NCI-H748 (cell line): Measurements from ENCODE around the gene NCAM2.
A peak's percentile ranks its signal among the peaks of the same experiment; 100 is the strongest.

ENCODE experiments used
- DNase-seq: peaks from one replicate; lab custom pipeline; 2025; ENCODE audit not compliant: unreplicated experiment; lab: John Stamatoyannopoulos, UW

The NCAM2 gene

GRCh38 chr21:21028275-21028820 is 30.1 kb downstream of the NCAM2 start:
- no peak for DNase-seq

GRCh38 chr21:21029164-21029563 is 31.0 kb downstream of the NCAM2 start:
- DNase-seq = peak; percentile 79

- DNase-seq = no peak
Measured at GRCh38 chr21:21030311-21030710, 32.1 kb downstream of the NCAM2 start.

DNA sequence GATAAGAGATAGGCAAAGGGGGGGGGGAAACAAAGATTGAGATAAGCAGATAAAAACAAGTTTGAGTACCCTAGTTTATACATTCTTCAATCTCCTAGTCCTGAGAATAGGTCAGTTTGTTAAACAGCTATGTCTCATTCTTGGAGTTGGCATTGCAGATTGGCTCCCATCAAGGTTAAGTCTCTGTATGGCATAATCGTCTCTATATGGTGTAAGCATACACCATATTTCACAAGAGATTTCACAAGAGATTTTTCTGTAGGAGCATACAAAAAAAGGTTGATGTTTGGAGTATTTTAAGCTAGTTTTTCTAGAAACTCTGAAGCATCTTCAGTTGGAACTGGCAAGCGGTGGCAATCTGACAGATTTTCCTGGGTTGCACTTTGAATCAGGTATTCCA is 35.8 kb downstream of the NCAM2 start:
- DNase-seq = no peak

- no peak for DNase-seq
Measured at GRCh38 chr21:21039624-21040170, 41.5 kb downstream of the NCAM2 start.

DNA sequence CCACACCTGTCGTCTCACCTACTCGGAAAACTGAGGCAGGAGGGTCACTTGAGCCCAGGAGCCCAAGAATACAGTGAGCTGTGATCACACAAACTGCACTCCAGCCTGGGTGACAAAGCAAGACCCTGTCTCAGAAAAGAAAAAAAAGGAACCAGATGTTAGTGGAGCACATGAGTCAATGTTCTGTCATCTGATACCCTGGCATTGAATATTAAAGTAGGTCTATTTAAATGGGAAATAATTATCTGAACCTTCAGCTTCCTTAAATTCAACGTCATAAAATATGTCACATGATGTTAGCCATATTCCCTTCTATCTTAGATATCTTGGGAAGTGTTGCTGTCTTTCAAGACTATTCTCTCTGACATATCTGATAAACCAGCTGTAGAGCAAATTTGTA is 47.3 kb downstream of the NCAM2 start:
- no peak for DNase-seq

- no peak for DNase-seq
Measured at GRCh38 chr21:21046063-21046462, 47.9 kb downstream of the NCAM2 start.

- DNase-seq = no peak
Measured at GRCh38 chr21:21051109-21052055, 53.2 kb downstream of the NCAM2 start.

- DNase-seq = no peak
Measured at GRCh38 chr21:21052672-21053071, 54.5 kb downstream of the NCAM2 start.

DNA sequence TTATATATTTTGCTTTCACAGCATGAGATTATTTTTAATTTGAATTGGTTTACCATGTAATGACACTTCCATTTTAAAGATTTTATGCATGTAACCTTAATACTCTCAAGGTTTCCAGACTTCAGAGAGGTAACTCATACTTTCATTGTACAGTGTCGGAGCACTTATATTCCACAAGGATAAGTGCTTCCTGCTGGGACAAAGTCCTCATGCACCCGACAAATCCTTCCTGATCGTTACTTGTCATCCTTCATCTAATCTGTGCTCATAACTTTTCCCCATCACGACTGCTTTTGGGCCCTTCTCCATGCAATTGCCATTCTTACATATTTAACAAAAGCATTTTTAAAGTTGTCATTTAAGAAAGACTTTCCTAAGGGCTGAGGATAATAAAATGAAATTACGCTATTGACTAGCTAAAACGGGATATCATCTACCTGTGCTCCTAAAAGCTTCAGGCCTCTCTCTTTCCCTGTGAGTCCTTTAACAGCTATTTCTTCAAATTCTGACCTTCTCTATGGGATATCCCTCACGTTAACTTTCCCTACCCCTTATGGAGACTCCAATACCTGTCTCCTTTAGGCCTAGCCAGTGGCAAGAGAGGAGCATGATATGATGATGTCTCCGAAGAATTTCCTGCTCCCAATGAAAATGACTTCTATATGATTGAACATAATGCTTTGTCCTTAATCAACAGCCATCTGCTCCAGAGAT is 59.3 kb downstream of the NCAM2 start:
- no peak for DNase-seq

DNA sequence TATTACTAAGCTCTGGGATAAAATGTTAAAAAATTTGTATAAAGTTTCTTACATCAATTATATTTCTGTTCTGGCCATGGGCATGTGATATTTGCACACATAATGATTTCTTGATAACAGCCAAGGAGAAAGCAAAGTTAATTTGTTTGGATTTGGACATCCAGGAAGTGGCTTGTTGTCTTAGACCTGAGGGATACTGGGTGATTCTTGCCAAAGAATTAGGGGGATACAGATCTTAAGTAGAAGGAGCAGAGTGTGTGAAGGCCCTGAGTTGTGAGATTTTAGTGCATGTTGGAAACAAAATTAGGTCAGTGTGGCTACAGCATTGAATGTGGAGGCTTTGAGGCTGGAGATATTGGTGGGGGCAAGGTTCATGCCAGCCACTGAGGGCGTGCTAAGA is 65.6 kb downstream of the NCAM2 start:
- DNase-seq = no peak

DNA sequence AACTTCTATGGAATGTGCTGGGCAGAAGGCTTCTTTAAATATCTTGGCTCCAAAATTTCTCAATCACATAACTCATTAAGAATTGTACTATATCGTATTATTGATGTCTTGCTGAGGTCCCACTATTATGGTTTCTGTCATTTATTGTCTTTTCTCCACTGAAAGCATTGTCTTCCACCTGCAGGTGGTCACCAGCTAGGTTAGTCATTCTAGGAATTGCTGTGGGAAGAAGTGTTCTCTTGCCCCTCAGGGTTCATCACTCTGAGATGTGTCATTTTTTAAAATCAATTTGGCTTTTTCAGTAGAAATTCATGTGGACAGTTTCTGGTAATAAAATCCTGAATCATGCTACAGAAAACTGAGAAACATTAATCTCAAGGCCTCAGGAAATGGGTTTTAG is 66.1 kb downstream of the NCAM2 start:
- DNase-seq = no peak

- no peak for DNase-seq
Measured at GRCh38 chr21:21067375-21067774, 69.2 kb downstream of the NCAM2 start.

- no peak for DNase-seq
Measured at GRCh38 chr21:21074305-21074704, 76.1 kb downstream of the NCAM2 start.

DNA sequence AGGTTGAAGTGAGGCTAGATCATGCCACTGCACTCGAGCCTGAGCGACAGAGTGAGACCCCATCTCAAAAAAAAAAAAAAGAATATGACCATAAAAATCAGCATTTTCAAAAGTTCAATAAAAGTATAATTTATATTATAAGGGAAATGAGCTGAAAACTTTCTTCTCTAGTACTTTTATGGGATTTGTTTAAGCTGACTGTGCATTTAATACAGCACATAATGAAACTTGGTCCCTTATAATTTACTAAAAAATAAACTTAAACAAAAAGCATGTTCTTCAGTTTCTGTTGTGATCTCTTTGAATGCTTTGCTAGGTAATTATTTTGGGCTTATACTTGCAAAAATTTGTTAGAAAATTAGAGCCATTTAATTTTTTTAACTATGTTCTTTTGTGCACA is 77.8 kb downstream of the NCAM2 start:
- DNase-seq = no peak

GRCh38 chr21:21076491-21076890 is 78.3 kb downstream of the NCAM2 start:
- DNase-seq = no peak

DNA sequence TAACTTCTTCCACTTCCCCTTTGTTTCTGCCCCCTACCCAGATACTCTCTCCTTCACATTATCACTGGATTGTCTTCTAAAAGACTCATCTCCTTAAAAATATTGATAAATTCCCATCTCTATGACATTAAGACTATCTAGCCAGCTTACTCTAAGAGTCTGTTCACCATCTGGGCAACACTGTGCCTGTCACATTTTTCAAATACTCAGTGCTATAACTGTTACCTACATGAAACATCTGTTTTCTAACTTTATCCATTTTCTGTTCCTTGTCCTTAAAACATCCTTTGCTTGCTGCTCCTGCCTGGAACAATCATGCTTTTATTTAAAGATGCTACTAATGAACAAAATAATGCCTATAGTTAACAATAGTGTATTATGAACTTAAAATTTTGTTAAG is 81.4 kb downstream of the NCAM2 start:
- no peak for DNase-seq

DNA sequence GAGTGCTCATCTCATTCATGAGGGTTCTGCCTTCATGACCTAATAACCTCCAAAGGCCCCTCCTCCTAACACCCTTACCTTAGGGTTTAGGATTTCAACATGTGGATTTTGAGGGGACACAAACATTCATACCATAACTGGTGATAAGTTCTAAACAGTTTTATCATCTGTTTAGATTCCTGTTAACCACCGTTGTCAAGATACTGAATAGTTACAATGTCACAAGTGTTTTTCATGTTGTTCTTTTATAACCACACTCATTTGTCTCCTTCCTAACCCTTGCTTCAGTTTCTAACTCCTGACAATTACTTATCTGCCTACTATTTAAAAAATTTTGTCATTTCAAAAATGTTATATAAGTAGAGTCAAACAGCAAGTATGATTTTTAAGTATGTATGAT is 86.0 kb downstream of the NCAM2 start:
- no peak for DNase-seq

DNA sequence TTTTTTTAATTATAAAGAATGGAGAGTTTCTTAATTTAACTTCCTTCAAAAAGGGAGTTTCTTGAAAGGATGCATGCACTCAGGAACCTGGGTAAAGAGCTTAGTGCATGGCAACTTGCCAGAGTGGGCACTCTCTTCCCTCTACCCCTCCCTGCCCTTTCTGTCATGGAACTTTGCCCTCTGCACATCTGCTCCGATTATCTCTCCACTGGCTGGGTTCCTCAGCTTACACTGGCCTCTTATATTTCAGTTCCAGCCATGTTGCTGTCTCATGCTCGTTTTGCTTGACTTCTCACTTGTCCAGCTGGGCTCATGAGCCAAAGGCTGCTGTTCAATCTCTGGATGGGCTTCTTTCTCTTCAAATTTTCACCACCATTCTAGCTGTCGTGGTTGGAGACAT is 87.0 kb downstream of the NCAM2 start:
- DNase-seq = no peak

DNA sequence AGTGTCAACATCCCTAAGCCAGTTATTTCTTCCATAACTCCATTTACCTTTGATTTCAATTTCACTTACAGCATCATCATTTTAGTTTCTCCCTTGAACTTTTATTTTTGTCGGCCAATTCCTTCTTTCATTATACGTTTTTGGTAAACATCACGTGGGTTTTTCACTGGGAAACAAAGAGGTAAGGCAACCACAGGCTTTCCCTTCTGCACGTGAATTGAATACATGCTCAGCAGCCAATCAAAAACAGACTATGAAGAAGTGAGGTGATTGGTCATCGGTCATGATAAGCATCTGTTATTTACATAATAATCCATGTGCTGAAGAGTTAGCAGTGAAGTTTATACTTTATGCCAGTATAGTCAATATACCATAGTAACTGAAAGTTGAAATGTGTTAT is 98.7 kb downstream of the NCAM2 start:
- peak; percentile 83 for DNase-seq

DNA sequence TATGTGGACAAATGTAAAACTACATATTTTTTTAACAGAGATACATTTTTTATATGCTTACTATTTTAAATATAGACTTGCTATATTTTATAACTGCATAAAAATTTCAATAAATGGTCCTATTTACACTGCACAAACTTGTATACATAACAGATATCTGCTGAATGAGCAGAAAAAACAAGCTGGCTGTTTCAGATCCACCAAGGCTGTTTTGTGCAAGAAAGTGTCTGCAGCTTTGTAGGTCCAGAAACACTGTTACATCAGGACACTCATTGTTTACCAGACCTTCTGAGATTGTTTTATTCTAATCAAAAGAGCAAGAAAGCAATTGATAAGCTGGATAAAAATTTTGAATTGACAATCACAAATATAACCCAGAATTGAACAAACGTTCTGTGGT is 99.3 kb downstream of the NCAM2 start:
- peak; percentile 3 for DNase-seq

DNA sequence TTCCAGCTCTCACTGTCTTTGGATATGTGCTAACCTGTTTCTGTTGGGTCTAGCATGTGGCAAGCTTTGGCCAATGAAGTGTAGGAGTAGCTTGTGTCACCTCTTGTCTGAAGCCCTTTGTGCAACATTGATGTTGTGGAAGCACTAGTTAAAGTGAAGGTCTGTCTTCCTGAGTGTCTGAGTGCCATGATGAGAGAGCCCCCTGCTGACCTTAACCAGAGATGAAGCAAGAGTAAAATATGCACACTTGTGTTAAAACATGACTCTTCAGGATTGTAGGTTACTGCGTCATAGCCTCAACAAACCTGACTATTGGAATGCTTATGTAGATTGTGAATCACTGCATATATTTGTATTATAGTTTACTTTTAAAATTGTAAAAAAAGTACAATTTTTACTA is 103.7 kb downstream of the NCAM2 start:
- peak; percentile 57 for DNase-seq
